ENCODE data around the gene BTBD9.

Gene BTBD9

DNA sequence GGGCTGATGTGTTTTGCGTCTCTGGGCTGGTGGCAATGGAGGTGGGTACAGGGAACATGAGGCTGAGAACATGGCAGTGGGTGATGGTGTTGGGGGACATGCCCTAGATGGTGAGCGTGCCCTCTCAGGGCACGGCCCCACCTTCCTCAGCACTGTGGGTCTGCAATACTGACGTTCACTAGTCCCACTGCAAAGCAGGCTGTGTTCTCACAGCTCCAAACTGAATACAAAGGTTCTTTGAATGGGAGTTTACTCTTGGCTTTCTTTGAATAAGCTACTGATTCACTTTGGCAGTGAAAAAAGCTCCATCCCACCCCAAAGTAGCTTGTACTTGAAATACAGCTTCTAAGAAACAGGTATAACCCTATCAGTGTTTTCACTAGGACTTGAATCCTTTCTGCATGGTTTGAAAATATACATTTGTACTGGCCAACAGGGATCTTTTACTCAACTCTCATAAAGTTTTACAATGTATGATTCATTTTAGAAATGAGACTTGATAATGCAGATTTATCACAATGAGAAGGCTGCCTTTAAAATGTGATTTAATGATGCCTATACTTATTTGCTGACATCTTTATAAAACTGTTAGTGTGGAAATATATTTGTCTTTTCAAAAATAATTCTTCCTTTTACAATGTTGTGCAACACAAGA, 419.5 kb downstream of the BTBD9 start:
- DNase-seq, result no peak
- TF ChIP-seq CTCF (IDR thresholded peaks at IDR 0.05; ENCODE audit: borderline replicate concordance, extremely low read depth, low read length, poor library complexity, severe bottlenecking) (no peak), EZH2 (IDR thresholded peaks at IDR 0.05; ENCODE audit: borderline replicate concordance, low read depth, low read length, severe bottlenecking) (no peak)

GRCh38 chr6:38218235-38218634, 421.5 kb downstream of the BTBD9 start:
- Histone ChIP-seq H2AFZ (ENCODE audit: low read depth, low read length) (no peak overlapping the region), H3K9me3 (ENCODE audit: insufficient read depth, low read length, severe bottlenecking) (no peaks in the 10 kb centered on the region), H3K36me3 (ENCODE audit: insufficient read depth, low read length) (no peaks in the 10 kb centered on the region), H3K9ac (ENCODE audit: low read depth, low read length) (no peak overlapping the region), H3K4me1 (ENCODE audit: insufficient read depth, low read length) (no peaks in the 10 kb centered on the region), H3K4me3 (ENCODE audit: low read depth in 1 of 2, low read length in 2 of 2) (no peak overlapping the region), H3K4me2 (ENCODE audit: insufficient read depth, low read length) (no peak overlapping the region), H3K27ac (ENCODE audit: low read length) (no peak overlapping the region), H4K20me1 (ENCODE audit: insufficient read depth, low read length) (no peaks in the 10 kb centered on the region), H3K27me3 (ENCODE audit: insufficient read depth, low read length, poor library complexity) (no peaks in the 10 kb centered on the region), H3K79me2 (ENCODE audit: insufficient read depth, low read length) (no peaks in the 10 kb centered on the region)
- TF ChIP-seq EZH2 (IDR thresholded peaks at IDR 0.05; ENCODE audit: borderline replicate concordance, low read depth, low read length, severe bottlenecking), result no peak
- no peak for TF ChIP-seq CTCF (IDR thresholded peaks at IDR 0.05; ENCODE audit: borderline replicate concordance, extremely low read depth, low read length, poor library complexity, severe bottlenecking)
- DNase-seq (no peak), ATAC-seq (ENCODE audit: insufficient read depth, low read depth) (no peak)

More for the DNA sequence above, 419.5 kb downstream of the BTBD9 start:
- no peak overlapping the region for H3K27ac ChIP-seq (ENCODE audit: low read length)
- H2AFZ ChIP-seq (ENCODE audit: low read depth, low read length), result no peak overlapping the region
- H4K20me1 ChIP-seq (ENCODE audit: insufficient read depth, low read length), result no peaks in the 10 kb centered on the region
- no peaks in the 10 kb centered on the region for H3K4me1 ChIP-seq (ENCODE audit: insufficient read depth, low read length)
- H3K79me2 ChIP-seq (ENCODE audit: insufficient read depth, low read length), result no peaks in the 10 kb centered on the region
- no peak overlapping the region for H3K4me2 ChIP-seq (ENCODE audit: insufficient read depth, low read length)
- H3K9me3 ChIP-seq (ENCODE audit: insufficient read depth, low read length, severe bottlenecking), result no peaks in the 10 kb centered on the region
- H3K27me3 ChIP-seq (ENCODE audit: insufficient read depth, low read length, poor library complexity), result no peaks in the 10 kb centered on the region
- no peak for ATAC-seq (ENCODE audit: insufficient read depth, low read depth)
- no peaks in the 10 kb centered on the region for H3K36me3 ChIP-seq (ENCODE audit: insufficient read depth, low read length)
- H3K4me3 ChIP-seq (ENCODE audit: low read depth in 1 of 2, low read length in 2 of 2), result no peak overlapping the region
- no peak overlapping the region for H3K9ac ChIP-seq (ENCODE audit: low read depth, low read length)

GRCh38 chr6:38216451-38216850, 423.3 kb downstream of the BTBD9 start:
- Histone ChIP-seq H3K27ac (ENCODE audit: low read length) (no peak overlapping the region), H3K9me3 (ENCODE audit: insufficient read depth, low read length, severe bottlenecking) (no peaks in the 10 kb centered on the region), H3K4me1 (ENCODE audit: insufficient read depth, low read length) (no peaks in the 10 kb centered on the region), H2AFZ (ENCODE audit: low read depth, low read length) (no peak overlapping the region), H3K9ac (ENCODE audit: low read depth, low read length) (no peak overlapping the region), H3K36me3 (ENCODE audit: insufficient read depth, low read length) (no peaks in the 10 kb centered on the region), H3K27me3 (ENCODE audit: insufficient read depth, low read length, poor library complexity) (no peaks in the 10 kb centered on the region), H4K20me1 (ENCODE audit: insufficient read depth, low read length) (no peaks in the 10 kb centered on the region), H3K4me2 (ENCODE audit: insufficient read depth, low read length) (no peak overlapping the region), H3K4me3 (ENCODE audit: low read depth in 1 of 2, low read length in 2 of 2) (no peak overlapping the region), H3K79me2 (ENCODE audit: insufficient read depth, low read length) (no peaks in the 10 kb centered on the region)
- no peak for ATAC-seq (ENCODE audit: insufficient read depth, low read depth)
- no peak for DNase-seq
- no peak for TF ChIP-seq CTCF (IDR thresholded peaks at IDR 0.05; ENCODE audit: borderline replicate concordance, extremely low read depth, low read length, poor library complexity, severe bottlenecking)
- TF ChIP-seq EZH2 (IDR thresholded peaks at IDR 0.05; ENCODE audit: borderline replicate concordance, low read depth, low read length, severe bottlenecking), result no peak

Measured in DND-41 (cell line).